RWPE2 (cell line): ENCODE results near the gene UBL4A.
A peak's percentile ranks its signal among the peaks of the same experiment; 100 is the strongest.
"Not testable (repeated sequence)": the region's sequence is repeated elsewhere in the genome, so short reads cannot be mapped to it uniquely, and the experiment has no call there.

ENCODE experiments used
- ATAC-seq: fragments of 200-7000 bp; cut with Tn5 transposase; 3 replicates; pipeline ENCODE4 v1.9.1; 2021; ENCODE audit warnings: low read depth
- DNase-seq: peaks from one replicate; pipeline ENCODE4 v3.0.0-alpha.2; 2020; ENCODE audit warnings: low spot score
- H3K27ac ChIP-seq: fragments of 450-650 bp; 2 replicates; pipeline ENCODE4 v1.5.1; 2017; ENCODE audit warnings: mild to moderate bottlenecking; ENCODE audit not compliant: poor library complexity, severe bottlenecking
- H3K27me3 ChIP-seq: fragments of 250-450 bp; sonication (Bioruptor Pico); 2 replicates; pipeline ENCODE4 v1.5.1; 2021; ENCODE audit warnings: mild to moderate bottlenecking, moderate library complexity; ENCODE audit not compliant: insufficient read depth, poor library complexity, severe bottlenecking
- H3K36me3 ChIP-seq: fragments of 250-450 bp; sonication (Bioruptor Pico); 2 replicates; pipeline ENCODE4 v1.5.1; 2020; ENCODE audit warnings: low read depth, mild to moderate bottlenecking, moderate library complexity
- H3K4me1 ChIP-seq: fragments of 250-450 bp; sonication (Bioruptor Pico); 2 replicates; pipeline ENCODE4 v1.5.1; 2021; ENCODE audit warnings: mild to moderate bottlenecking, moderate library complexity; ENCODE audit not compliant: insufficient read depth, poor library complexity, severe bottlenecking
- H3K4me3 ChIP-seq: fragments of 250-450 bp; sonication (Bioruptor Pico); 2 replicates; pipeline ENCODE4 v1.5.1; 2021; ENCODE audit warnings: mild to moderate bottlenecking, moderate library complexity; ENCODE audit not compliant: severe bottlenecking
- H3K9me3 ChIP-seq: fragments of 250-450 bp; sonication (Bioruptor Pico); 2 replicates; pipeline ENCODE4 v1.5.1; 2021; ENCODE audit warnings: mild to moderate bottlenecking, moderate library complexity; ENCODE audit not compliant: severe bottlenecking
- TF ChIP-seq, protein P1 (sequence below): fragments of 450-650 bp; IDR thresholded peaks from one replicate; pipeline ENCODE4 v1.5.1; 2017; ENCODE audit warnings: mild to moderate bottlenecking, moderate library complexity; ENCODE audit not compliant: poor library complexity, severe bottlenecking

Gene UBL4A

DNA sequence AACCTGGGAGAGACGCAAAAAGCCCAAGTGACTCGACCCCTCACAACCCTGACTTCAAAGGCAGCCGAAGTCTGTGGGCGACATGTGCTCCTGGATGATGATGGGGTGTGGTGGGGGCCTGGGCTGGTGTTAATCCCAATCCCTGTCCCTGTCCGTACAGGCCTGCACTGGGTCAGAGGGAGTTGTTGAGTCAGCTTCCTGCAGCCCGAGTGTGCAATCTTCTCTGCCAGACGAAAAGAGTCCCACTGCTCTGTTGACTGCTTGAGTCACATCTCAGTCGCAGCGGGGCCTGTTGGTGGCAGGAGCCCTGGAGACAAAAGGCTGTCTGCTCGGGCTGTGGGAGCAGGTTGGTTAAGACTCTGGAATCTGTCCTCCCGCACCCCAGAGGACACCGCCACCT, 19.3 kb upstream of the UBL4A start:
- no peak for DNase-seq
- Histone ChIP-seq H3K36me3 (no peaks in the 10 kb centered on the region), H3K4me3 (no peak overlapping the region), H3K9me3 (no peaks in the 10 kb centered on the region), H3K4me1 (peaks cover 2% of the 10 kb centered on the region), H3K27ac (peak overlapping the region; percentile 40), H3K27me3 (no peaks in the 10 kb centered on the region)
- peak; percentile 73 for ATAC-seq
- TF ChIP-seq, protein P1, sequence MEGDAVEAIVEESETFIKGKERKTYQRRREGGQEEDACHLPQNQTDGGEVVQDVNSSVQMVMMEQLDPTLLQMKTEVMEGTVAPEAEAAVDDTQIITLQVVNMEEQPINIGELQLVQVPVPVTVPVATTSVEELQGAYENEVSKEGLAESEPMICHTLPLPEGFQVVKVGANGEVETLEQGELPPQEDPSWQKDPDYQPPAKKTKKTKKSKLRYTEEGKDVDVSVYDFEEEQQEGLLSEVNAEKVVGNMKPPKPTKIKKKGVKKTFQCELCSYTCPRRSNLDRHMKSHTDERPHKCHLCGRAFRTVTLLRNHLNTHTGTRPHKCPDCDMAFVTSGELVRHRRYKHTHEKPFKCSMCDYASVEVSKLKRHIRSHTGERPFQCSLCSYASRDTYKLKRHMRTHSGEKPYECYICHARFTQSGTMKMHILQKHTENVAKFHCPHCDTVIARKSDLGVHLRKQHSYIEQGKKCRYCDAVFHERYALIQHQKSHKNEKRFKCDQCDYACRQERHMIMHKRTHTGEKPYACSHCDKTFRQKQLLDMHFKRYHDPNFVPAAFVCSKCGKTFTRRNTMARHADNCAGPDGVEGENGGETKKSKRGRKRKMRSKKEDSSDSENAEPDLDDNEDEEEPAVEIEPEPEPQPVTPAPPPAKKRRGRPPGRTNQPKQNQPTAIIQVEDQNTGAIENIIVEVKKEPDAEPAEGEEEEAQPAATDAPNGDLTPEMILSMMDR: no peak

DNA sequence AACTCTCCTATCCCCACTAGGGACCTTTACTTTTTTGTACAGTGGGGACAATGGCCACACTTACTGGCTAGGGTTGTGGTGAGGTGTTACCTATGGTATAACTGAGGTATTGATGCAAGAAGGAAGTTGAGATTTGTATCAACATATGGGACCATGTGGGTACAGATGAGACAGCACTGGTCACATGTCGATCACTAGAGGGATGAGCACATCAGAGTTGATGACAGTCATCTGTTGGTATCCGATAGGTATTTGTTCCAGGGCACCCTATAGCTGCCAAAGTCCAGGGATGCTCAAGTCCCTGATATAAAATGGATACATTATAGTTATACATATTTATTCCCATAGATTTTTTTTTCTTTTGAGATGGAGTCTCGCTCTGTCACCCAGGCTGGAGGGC, 16.6 kb upstream of the UBL4A start:
- H3K36me3 ChIP-seq: no peaks in the 10 kb centered on the region
- DNase-seq (no peak), ATAC-seq (no peak)
- no peak overlapping the region for H3K4me3 ChIP-seq
- H3K4me1 ChIP-seq: peaks cover 2% of the 10 kb centered on the region
- H3K27ac ChIP-seq: no peak overlapping the region
- H3K27me3 ChIP-seq: no peaks in the 10 kb centered on the region
- TF ChIP-seq, protein P1: no peak
- H3K9me3 ChIP-seq: no peaks in the 10 kb centered on the region

DNA sequence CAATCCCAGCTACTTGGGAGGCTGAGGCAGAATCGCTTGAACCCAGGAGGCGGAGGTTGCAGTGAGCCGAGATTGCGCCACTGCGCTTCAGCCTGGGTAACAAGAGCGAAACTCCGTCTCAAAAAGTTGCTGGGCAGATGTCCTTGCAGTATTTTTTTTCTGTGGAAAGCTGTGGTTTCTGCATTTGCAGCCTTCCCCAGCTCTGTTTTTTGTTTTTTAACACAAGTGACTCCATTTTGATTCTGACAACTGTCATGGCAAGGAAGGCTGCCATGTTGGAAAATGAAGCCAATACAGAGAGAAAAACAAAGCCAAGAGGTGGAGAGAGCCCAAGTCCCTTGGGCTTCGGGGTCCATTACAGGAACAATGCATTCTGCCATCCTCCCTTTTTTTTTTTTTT, 15.7 kb upstream of the UBL4A start:
- DNase-seq: no peak
- no peak for ATAC-seq
- no peaks in the 10 kb centered on the region for H3K36me3 ChIP-seq
- TF ChIP-seq, protein P1: no peak
- no peaks in the 10 kb centered on the region for H3K9me3 ChIP-seq
- H3K4me3 ChIP-seq: no peak overlapping the region
- H3K4me1 ChIP-seq: peaks cover 2% of the 10 kb centered on the region
- H3K27me3 ChIP-seq: no peaks in the 10 kb centered on the region
- H3K27ac ChIP-seq: no peak overlapping the region

DNA sequence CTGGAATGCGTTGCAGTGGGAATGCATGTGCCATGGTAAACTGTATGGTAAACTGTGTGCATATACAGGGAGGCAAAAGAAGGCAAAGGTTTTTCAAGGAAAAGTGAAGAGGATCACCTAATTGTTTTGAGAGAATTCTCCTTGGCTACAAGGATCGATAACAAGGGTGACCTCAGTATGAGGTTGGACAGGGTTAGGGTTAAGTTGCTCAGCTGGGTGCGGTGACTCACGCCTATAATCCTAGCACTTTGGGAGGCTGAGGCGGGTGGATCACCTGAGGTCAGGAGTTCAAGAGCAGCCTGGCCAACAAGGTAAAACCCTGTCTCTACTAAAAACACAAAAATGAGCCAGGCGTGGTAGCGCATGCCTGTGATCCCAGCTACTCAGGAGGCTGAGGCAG, 15.0 kb upstream of the UBL4A start:
- not testable (repeated sequence) for H3K27me3 ChIP-seq, DNase-seq, ATAC-seq

DNA sequence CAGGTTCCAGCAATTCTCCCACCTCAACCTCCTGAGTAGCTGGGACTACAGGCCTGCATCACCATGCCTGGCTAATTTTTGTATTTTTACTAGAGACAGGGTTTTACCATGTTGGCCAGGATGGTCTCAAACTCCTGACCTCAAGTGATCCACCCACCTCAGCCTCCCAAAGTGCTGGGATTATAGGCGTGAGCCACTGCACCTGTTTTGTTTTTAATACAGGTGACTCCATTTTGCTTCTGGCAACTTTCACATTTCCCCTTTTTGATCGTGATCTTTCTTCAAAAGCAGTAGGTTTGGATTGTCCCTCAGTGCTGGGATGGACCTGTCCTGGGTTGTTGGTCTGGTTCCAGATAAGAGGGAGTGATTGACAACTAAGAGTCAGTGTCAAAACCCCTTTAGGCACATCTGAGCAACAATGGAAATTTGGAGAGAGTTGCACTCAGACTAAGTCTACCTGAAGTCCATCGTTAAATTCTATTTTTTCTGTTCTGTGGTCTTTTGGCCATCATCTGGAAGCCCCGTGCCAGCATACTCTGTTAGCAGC, 10.2 kb upstream of the UBL4A start:
- not testable (repeated sequence) for DNase-seq, H3K36me3 ChIP-seq, ATAC-seq, H3K27me3 ChIP-seq, H3K4me3 ChIP-seq, H3K27ac ChIP-seq, H3K4me1 ChIP-seq, H3K9me3 ChIP-seq

More for the DNA sequence above, 15.0 kb upstream of the UBL4A start:
- not testable (repeated sequence) for H3K36me3 ChIP-seq, H3K9me3 ChIP-seq, H3K4me3 ChIP-seq, H3K27ac ChIP-seq, H3K4me1 ChIP-seq

DNA sequence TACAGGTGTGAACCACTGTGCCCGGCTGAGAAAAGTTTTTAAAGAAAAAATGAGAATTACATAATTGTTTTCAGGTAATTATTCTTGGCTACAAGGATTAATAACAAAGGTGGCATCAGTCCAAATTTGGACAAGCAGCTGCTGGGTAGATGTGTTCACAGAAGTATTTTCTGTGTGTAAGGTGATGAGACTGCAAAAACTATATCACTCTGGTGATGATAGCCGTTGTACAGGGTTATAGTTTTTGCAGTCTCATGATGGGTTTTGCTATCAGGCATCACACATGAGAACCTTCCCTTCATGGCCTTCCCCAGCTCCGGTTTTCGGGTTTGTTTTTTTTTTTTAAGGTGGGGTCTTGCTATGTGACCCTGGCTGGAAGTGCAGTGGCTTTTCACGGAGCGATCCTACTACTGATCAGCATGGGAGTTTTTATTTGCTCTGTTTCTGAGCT, 9.1 kb upstream of the UBL4A start:
- H3K4me3 ChIP-seq: no peak overlapping the region
- no peak overlapping the region for H3K27ac ChIP-seq
- no peak for DNase-seq
- no peaks in the 10 kb centered on the region for H3K36me3 ChIP-seq
- no peak for ATAC-seq
- no peaks in the 10 kb centered on the region for H3K9me3 ChIP-seq
- no peaks in the 10 kb centered on the region for H3K4me1 ChIP-seq
- H3K27me3 ChIP-seq: no peaks in the 10 kb centered on the region
- TF ChIP-seq, protein P1: no peak
